Mesenchymal stem cell (in vitro differentiated cells and primary cell): ENCODE results near the gene IL20RA.

ENCODE experiments used
- DNase-seq: peaks from one replicate; pipeline ENCODE4 v3.0.0-alpha.2; 2013
- H2AFZ ChIP-seq: one replicate; pipeline ENCODE4 v1.6.1; 2013; ENCODE audit warnings: low read depth, mild to moderate bottlenecking, control low read depth, inconsistent platforms, low read length, moderate library complexity
- H2AK5ac ChIP-seq: 2 replicates; pipeline ENCODE4 v1.6.1; 2013; ENCODE audit warnings: low read length, moderate library complexity, mild to moderate bottlenecking, inconsistent platforms; ENCODE audit not compliant: severe bottlenecking
- H2BK120ac ChIP-seq: one replicate; pipeline ENCODE4 v1.6.1; 2013; ENCODE audit warnings: low read depth, mild to moderate bottlenecking, inconsistent platforms, low read length, moderate library complexity
- H2BK12ac ChIP-seq, 2 experiments: one replicate each; pipeline ENCODE4 v1.6.1; 2013; ENCODE audit warnings: inconsistent platforms in 2 of 2, low read length in 2 of 2, mild to moderate bottlenecking in 2 of 2, moderate library complexity in 2 of 2, control low read depth in 1 of 2
- H2BK15ac ChIP-seq: one replicate; pipeline ENCODE4 v1.6.1; 2013; ENCODE audit warnings: mild to moderate bottlenecking, low read depth, inconsistent platforms; ENCODE audit not compliant: poor library complexity, severe bottlenecking
- H2BK5ac ChIP-seq: 2 replicates; pipeline ENCODE4 v1.6.1; 2013; ENCODE audit warnings: low read depth, mild to moderate bottlenecking, low read length, control low read depth, inconsistent platforms; ENCODE audit not compliant: poor library complexity, severe bottlenecking
- H3K14ac ChIP-seq, 2 experiments: one replicate each; pipeline ENCODE4 v1.6.1; 2013; ENCODE audit warnings: inconsistent platforms in 2 of 2, low read length in 2 of 2, control low read depth in 1 of 2, mild to moderate bottlenecking in 1 of 2, moderate library complexity in 1 of 2
- H3K18ac ChIP-seq, 2 experiments: one replicate each; pipeline ENCODE4 v1.6.1; 2013; ENCODE audit warnings: inconsistent platforms in 2 of 2, low read length in 2 of 2, control low read depth in 1 of 2, low read depth in 1 of 2, mild to moderate bottlenecking in 1 of 2
- H3K23ac ChIP-seq, 2 experiments: one replicate each; pipeline ENCODE4 v1.6.1; 2013; ENCODE audit warnings: inconsistent platforms in 2 of 2, low read length in 2 of 2, mild to moderate bottlenecking in 2 of 2, moderate library complexity in 2 of 2, control low read depth in 1 of 2
- H3K27ac ChIP-seq: 2 replicates; pipeline ENCODE4 v1.5.1; 2013; ENCODE audit warnings: mild to moderate bottlenecking, moderate library complexity, low read length, control low read depth, inconsistent platforms; ENCODE audit not compliant: poor library complexity, severe bottlenecking
- H3K27me3 ChIP-seq, 2 experiments: 2 replicates each; pipeline versions ENCODE4 v1.6.1 to v1.7.0; 2013; ENCODE audit warnings: low read length in 2 of 2, mild to moderate bottlenecking in 2 of 2, moderate library complexity in 2 of 2, control low read depth in 1 of 2, inconsistent platforms in 1 of 2; ENCODE audit not compliant: control insufficient read depth in 1 of 2, insufficient read depth in 1 of 2
- H3K36me3 ChIP-seq, 2 experiments: 2 replicates each; pipeline versions ENCODE4 v1.6.1 to v1.7.0; 2013; ENCODE audit warnings: low read length in 2 of 2, control low read depth in 1 of 2, inconsistent platforms in 1 of 2, low read depth in 1 of 2, mild to moderate bottlenecking in 1 of 2; ENCODE audit not compliant: insufficient read depth in 2 of 2, control insufficient read depth in 1 of 2
- H3K4ac ChIP-seq, 2 experiments: one replicate each; pipeline ENCODE4 v1.6.1; 2013; ENCODE audit warnings: inconsistent platforms in 2 of 2, low read length in 2 of 2, mild to moderate bottlenecking in 2 of 2, moderate library complexity in 2 of 2, control low read depth in 1 of 2, low read depth in 1 of 2
- H3K4me1 ChIP-seq: 2 replicates; pipeline ENCODE4 v1.6.1; 2013; ENCODE audit warnings: low read depth, low read length, control low read depth; ENCODE audit not compliant: control insufficient read depth, insufficient read depth
- H3K4me2 ChIP-seq: 2 replicates; pipeline ENCODE4 v1.6.1; 2013; ENCODE audit warnings: low read length, mild to moderate bottlenecking, inconsistent platforms; ENCODE audit not compliant: poor library complexity, severe bottlenecking
- H3K4me3 ChIP-seq, 2 experiments: 2 replicates each; pipeline versions ENCODE4 v1.5.1 to v1.7.0; 2013; ENCODE audit warnings: low read length in 2 of 2, mild to moderate bottlenecking in 2 of 2, control low read depth in 1 of 2, low read depth in 1 of 2; ENCODE audit not compliant: insufficient read depth in 1 of 2
- H3K79me1 ChIP-seq: replicated peaks from 2 replicates; pipeline ENCODE4 v1.6.1; 2013; ENCODE audit warnings: mild to moderate bottlenecking, control low read depth, low read length, inconsistent platforms; ENCODE audit not compliant: poor library complexity, severe bottlenecking
- H3K9ac ChIP-seq: 2 replicates; pipeline ENCODE4 v1.7.0; 2013; ENCODE audit warnings: mild to moderate bottlenecking, low read length, moderate library complexity
- H3K9me3 ChIP-seq: 2 replicates; pipeline ENCODE4 v1.7.0; 2013; ENCODE audit warnings: mild to moderate bottlenecking, low read length; ENCODE audit not compliant: control insufficient read depth
- H4K8ac ChIP-seq: one replicate; pipeline ENCODE4 v1.6.1; 2013; ENCODE audit warnings: inconsistent platforms, mild to moderate bottlenecking, low read length, moderate library complexity
- H4K91ac ChIP-seq: one replicate; pipeline ENCODE4 v1.6.1; 2013; ENCODE audit warnings: mild to moderate bottlenecking, low read length, inconsistent platforms
- WGBS: methylation state at CpG from one replicate; pipeline ENCODE4 v1.1.7; 2013; ENCODE audit warnings: mixed read lengths; 5-methylcytosine and 5-hydroxymethylcytosine counted together

Gene IL20RA

DNA sequence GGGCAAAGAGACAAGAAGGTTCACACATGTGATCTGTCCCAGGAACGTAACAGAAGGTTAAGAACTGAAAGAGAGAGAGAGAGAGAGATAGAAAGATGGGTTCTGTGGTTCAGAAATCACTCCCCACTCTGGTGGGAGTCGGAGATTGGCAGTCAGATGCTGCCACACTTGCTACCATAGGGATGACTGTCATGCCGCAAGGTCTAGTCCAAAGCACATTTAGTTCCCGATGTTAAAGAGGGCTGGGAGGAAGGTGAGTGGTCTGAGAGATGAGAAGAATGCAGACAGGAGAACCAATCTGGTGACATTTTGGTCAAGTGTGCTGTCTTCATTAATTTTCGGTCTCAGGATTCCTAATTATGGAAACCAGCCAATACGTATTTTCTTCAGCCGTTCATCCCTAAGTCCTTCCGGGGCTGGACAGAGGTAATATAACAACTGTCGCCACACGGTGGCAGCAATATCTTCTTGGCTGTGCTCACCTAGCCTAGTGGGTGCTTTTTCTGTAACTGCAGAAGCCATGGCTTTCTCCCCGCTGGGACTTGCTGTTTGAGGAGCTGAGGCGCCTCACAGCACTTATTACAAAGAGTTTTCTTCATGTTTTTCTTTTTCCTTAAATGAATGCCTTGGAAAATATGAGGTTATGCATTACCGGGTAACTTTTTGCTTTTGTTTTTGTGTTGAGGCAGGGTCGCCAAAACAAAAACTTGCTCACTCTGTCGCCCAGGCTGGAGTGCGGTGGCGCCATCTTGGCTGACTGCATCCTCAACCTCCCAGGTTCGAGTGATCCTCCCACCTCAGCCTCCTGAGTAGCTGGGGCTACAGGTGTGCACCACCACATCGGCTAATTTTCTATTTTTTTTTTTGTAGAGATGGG is 76.7 kb downstream of the IL20RA start:
- H2BK12ac ChIP-seq = no peak overlapping the region
- H3K27me3 ChIP-seq = peaks cover 11 to 16% of the 10 kb centered on the region in 2 experiments
- no peak overlapping the region for H3K4ac ChIP-seq
- no peak overlapping the region for H4K91ac ChIP-seq
- no peak overlapping the region for H2BK5ac ChIP-seq
- no peaks in the 10 kb centered on the region for H3K9me3 ChIP-seq
- H2BK120ac ChIP-seq = no peak overlapping the region
- no peaks in the 10 kb centered on the region for H3K36me3 ChIP-seq
- H3K4me3 ChIP-seq = no peak overlapping the region
- no peak overlapping the region for H3K9ac ChIP-seq
- no peak overlapping the region for H2AK5ac ChIP-seq
- no peak overlapping the region for H2AFZ ChIP-seq
- H3K14ac ChIP-seq = no peak overlapping the region
- H4K8ac ChIP-seq = no peak overlapping the region
- no peaks in the 10 kb centered on the region for H3K79me1 ChIP-seq
- no peak overlapping the region for H3K4me2 ChIP-seq
- 63% methylated on average over 17 of the region's 19 CpGs for WGBS
- DNase-seq = peak; percentile 76
- no peaks in the 10 kb centered on the region for H3K4me1 ChIP-seq
- no peak overlapping the region for H3K27ac ChIP-seq
- H2BK15ac ChIP-seq = no peak overlapping the region
- H3K18ac ChIP-seq = peak overlapping the region in 1 of 2 experiments; percentile 48
- no peak overlapping the region for H3K23ac ChIP-seq

DNA sequence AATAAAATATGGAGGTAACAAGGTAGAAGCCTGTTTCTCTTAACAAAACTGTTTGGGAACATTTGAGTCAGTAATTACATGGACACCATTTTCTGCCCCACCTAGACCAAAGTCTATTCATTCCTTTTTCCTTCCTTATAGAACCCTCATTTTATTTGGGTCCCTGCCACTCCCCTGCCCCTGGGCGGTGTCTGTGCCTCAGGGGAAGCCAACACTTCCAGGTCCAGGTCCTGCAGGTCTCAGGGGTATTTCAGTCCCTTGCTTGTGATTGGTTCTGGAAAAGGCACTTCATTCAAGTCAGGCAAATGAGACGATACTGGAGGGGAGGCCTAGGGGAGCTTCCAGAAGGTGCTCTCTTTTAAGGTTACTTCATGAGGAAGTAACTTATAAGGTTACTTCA is 80.4 kb downstream of the IL20RA start:
- Histone ChIP-seq H3K4me1 (peaks cover 2% of the 10 kb centered on the region), H3K9ac (no peak overlapping the region), H3K27me3 (peaks cover 8 to 19% of the 10 kb centered on the region in 2 experiments), H2BK15ac (no peak overlapping the region), H4K91ac (no peak overlapping the region), H4K8ac (no peak overlapping the region), H3K9me3 (no peaks in the 10 kb centered on the region), H2AFZ (no peak overlapping the region), H3K23ac (no peak overlapping the region), H2BK5ac (no peak overlapping the region), H3K4me2 (no peak overlapping the region), H2BK120ac (no peak overlapping the region), H3K18ac (no peak overlapping the region), H3K4me3 (no peak overlapping the region), H3K79me1 (no peaks in the 10 kb centered on the region), H3K4ac (no peak overlapping the region), H3K14ac (no peak overlapping the region), H2AK5ac (no peak overlapping the region), H3K27ac (no peak overlapping the region), H3K36me3 (no peaks in the 10 kb centered on the region), H2BK12ac (no peak overlapping the region)
- DNase-seq = no peak
- 84% methylated on average over 2 of the region's 2 CpGs for WGBS

DNA sequence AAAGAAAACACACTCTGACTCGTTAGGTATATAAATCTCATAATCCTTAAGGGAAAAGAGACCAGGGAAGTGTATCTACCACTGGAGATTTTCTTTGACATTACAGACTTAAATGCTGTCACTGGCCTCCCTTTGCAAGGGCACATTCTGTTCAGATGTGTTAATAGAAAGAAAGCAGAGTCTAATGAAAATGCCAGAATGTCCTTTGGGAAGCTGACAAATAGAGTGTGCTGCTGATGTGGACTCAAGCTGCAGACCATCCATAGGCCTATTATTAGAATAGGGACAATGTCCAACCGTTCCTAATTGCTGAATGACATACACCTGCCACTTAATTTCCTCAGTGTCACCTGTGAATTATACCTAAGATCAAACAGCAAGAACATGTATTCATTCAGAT is 81.5 kb downstream of the IL20RA start:
- H3K4me1 ChIP-seq = peaks cover 2% of the 10 kb centered on the region
- 91% methylated on average over 1 of the region's 2 CpGs for WGBS
- H3K4me2 ChIP-seq = no peak overlapping the region
- H3K9me3 ChIP-seq = no peaks in the 10 kb centered on the region
- H4K91ac ChIP-seq = no peak overlapping the region
- no peak overlapping the region for H2AK5ac ChIP-seq
- no peak overlapping the region for H2BK15ac ChIP-seq
- H3K14ac ChIP-seq = no peak overlapping the region
- H3K9ac ChIP-seq = no peak overlapping the region
- no peak overlapping the region for H3K23ac ChIP-seq
- H3K36me3 ChIP-seq = no peaks in the 10 kb centered on the region
- H2BK120ac ChIP-seq = no peak overlapping the region
- H4K8ac ChIP-seq = no peak overlapping the region
- DNase-seq = no peak
- no peaks in the 10 kb centered on the region for H3K79me1 ChIP-seq
- H2BK12ac ChIP-seq = no peak overlapping the region
- no peak overlapping the region for H3K27ac ChIP-seq
- no peak overlapping the region for H2BK5ac ChIP-seq
- peaks cover 19 to 30% of the 10 kb centered on the region in 2 experiments for H3K27me3 ChIP-seq
- no peak overlapping the region for H2AFZ ChIP-seq
- H3K18ac ChIP-seq = no peak overlapping the region
- no peak overlapping the region for H3K4me3 ChIP-seq
- no peak overlapping the region for H3K4ac ChIP-seq

DNA sequence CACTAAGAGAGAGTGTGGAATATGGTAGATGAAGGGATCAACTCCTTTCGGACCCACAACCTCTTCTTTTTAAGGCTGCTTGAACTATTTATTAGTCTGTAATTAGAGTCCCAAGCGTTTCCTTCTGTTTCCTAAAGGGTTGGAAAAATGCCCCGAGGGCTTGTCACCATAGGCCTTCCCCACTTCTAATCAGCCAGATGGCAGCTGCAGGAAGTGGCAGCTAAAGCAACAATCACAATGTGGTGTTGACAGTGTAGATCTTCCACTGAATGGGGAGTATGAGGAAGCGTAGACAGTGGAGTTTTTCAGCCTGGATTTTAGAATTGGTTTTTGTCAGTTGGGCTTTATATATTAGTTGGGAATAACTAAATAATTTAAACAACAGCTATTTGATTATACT is 82.1 kb downstream of the IL20RA start:
- no peak overlapping the region for H3K14ac ChIP-seq

More for the DNA sequence above, 82.1 kb downstream of the IL20RA start:
- no peaks in the 10 kb centered on the region for H3K36me3 ChIP-seq
- H4K8ac ChIP-seq = no peak overlapping the region
- no peak overlapping the region for H2AFZ ChIP-seq
- no peak overlapping the region for H3K18ac ChIP-seq
- H3K27ac ChIP-seq = no peak overlapping the region
- H3K4me3 ChIP-seq = no peak overlapping the region
- H3K23ac ChIP-seq = no peak overlapping the region
- no peak overlapping the region for H4K91ac ChIP-seq
- no peak overlapping the region for H2BK12ac ChIP-seq
- no peaks in the 10 kb centered on the region for H3K9me3 ChIP-seq
- H2BK15ac ChIP-seq = no peak overlapping the region
- no peak overlapping the region for H3K4ac ChIP-seq
- no peak overlapping the region for H2BK5ac ChIP-seq
- peaks cover 2% of the 10 kb centered on the region for H3K4me1 ChIP-seq
- peaks cover 24 to 32% of the 10 kb centered on the region in 2 experiments for H3K27me3 ChIP-seq
- no peak overlapping the region for H3K4me2 ChIP-seq
- no peak overlapping the region for H3K9ac ChIP-seq
- 43% methylated on average over 3 of the region's 4 CpGs for WGBS
- H2BK120ac ChIP-seq = no peak overlapping the region
- peak; percentile 4 for DNase-seq
- no peak overlapping the region for H2AK5ac ChIP-seq
- no peaks in the 10 kb centered on the region for H3K79me1 ChIP-seq
